NCI-H1417 (cell line): ENCODE data around the gene GPRC5B.
A peak's percentile ranks its signal among the peaks of the same experiment; 100 is the strongest.

ENCODE experiments used
- DNase-seq, 3 experiments: peaks; one replicate each; lab custom pipeline; 2025; lab: John Stamatoyannopoulos, UW

GPRC5B gene

GRCh38 chr16:19846436-19846835 is 38.2 kb downstream of the GPRC5B start:
- no peak for DNase-seq

- DNase-seq: no peak
These were observed 39.6 kb downstream of the GPRC5B start for GRCh38 chr16:19844945-19845641.

- no peak for DNase-seq
These were observed 41.3 kb downstream of the GPRC5B start for GRCh38 chr16:19843371-19843770.

GRCh38 chr16:19842426-19843157 is 42.1 kb downstream of the GPRC5B start:
- DNase-seq: no peak

GRCh38 chr16:19841184-19841583 is 43.5 kb downstream of the GPRC5B start:
- peak in 1 of 3 experiments; percentile 16 for DNase-seq

- DNase-seq: peak; percentile 60 to 89 (median 83)
These were observed 44.0 kb downstream of the GPRC5B start for GRCh38 chr16:19840524-19841110.

- no peak for DNase-seq
These were observed 46.5 kb downstream of the GPRC5B start for GRCh38 chr16:19837984-19838707.

- DNase-seq: no peak
These were observed 47.2 kb downstream of the GPRC5B start for GRCh38 chr16:19837331-19837980.

GRCh38 chr16:19835968-19836421 is 48.7 kb downstream of the GPRC5B start:
- DNase-seq: no peak

- no peak for DNase-seq
These were observed 49.5 kb downstream of the GPRC5B start for GRCh38 chr16:19835196-19835595.

- no peak for DNase-seq
These were observed 51.1 kb downstream of the GPRC5B start for GRCh38 chr16:19833581-19833980.

GRCh38 chr16:19833176-19833575 is 51.5 kb downstream of the GPRC5B start:
- no peak for DNase-seq

- no peak for DNase-seq
These were observed 53.0 kb downstream of the GPRC5B start for GRCh38 chr16:19831678-19832077.

- no peak for DNase-seq
These were observed 53.6 kb downstream of the GPRC5B start for GRCh38 chr16:19830902-19831560.

GRCh38 chr16:19829844-19830692 is 54.6 kb downstream of the GPRC5B start:
- DNase-seq: no peak

GRCh38 chr16:19824216-19824615 is 60.4 kb downstream of the GPRC5B start:
- DNase-seq: no peak

GRCh38 chr16:19823322-19823721 is 61.3 kb downstream of the GPRC5B start:
- no peak for DNase-seq

GRCh38 chr16:19822533-19822932 is 62.1 kb downstream of the GPRC5B start:
- DNase-seq: no peak

GRCh38 chr16:19817875-19818274 is 66.8 kb downstream of the GPRC5B start:
- no peak for DNase-seq

- DNase-seq: no peak
These were observed 67.5 kb downstream of the GPRC5B start for GRCh38 chr16:19817122-19817521.
